ENCODE data around the gene ROR2.

ROR2 gene

DNA sequence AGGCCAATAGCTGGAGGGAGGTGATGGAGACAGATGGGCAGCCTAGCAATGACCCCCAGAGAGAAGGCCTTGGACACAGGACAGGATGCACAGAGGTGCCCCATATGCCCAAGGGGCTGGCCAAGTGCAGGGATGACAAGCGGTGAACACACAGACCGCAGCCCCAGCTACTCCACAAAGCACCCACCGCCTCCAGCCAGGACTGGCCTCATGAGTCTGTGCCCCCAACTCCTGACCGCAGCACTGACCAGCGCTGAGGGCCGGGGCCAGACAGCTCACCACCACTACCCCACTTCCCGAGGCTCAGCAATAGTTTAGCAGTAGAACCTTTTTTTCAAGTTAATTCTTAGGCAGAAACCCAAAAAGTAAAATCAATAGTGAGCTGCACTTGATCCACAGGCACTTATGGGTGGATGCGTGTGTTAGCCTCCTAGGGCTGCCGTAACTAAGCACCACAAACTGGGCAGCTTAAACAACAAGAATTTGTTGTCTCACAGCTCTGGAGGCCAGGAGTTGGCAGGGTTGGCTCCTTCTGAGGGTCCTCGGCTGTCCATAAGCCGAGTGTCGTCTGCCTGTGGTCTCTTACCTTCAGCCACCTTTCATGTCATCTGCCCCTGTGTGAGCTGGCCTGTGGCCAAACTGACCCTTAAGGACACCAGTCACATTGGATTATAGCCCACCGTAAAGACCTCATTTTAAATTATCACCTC lies 14.1 kb downstream of the ROR2 start:
- H3K36me3 ChIP-seq (ENCODE audit: control insufficient read depth, insufficient read depth, low read length, severe bottlenecking): no peaks in the 10 kb centered on the region
- no peaks in the 10 kb centered on the region for H3K4me1 ChIP-seq (ENCODE audit: control insufficient read depth, insufficient read depth, low read length)
- H3K9ac ChIP-seq (ENCODE audit: low read length): no peak overlapping the region
- peaks cover 14% of the 10 kb centered on the region for H3K9me3 ChIP-seq (ENCODE audit: control insufficient read depth, low read length)
- H3K27me3 ChIP-seq (replicated peaks; ENCODE audit: control insufficient read depth, insufficient read depth, low read length): no peaks in the 10 kb centered on the region
- DNase-seq (ENCODE audit: low read depth): no peak
- H3K4me3 ChIP-seq (ENCODE audit: low read length): no peak overlapping the region

DNA sequence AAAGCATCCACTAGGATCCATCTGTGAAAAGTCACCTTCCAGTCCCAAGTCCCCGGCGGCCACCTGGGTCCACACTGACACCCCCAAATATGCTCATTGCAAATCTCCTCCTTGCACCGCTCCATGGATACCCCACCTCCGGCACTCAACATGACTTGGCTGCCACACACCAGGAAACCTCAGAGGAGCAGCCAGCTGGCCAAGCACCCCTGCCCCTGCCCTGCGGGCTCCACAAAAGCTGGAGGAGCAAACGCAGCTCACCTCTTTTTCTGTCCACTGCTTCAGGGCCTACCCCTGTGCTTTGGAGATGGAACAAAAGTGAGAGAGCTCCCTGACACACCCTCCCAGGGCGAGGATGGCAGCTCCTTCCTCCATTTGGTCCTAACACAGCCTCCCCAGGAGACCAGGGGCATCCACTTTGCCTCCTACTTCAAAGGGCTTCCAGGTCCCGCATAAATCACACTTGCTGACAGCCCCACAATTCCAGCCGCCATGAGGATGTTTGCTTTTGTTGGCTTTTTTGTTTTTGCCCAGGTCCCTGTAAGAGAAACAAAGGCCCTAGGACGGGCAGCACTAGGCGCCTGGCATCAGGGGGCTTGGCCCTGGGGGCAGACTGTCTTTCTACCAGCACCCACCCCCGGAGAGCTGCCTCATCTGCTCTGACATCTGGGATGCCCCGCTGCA lies 14.8 kb downstream of the ROR2 start:
- no peak overlapping the region for H3K9ac ChIP-seq (ENCODE audit: low read length)
- peaks cover 21% of the 10 kb centered on the region for H3K9me3 ChIP-seq (ENCODE audit: control insufficient read depth, low read length)
- no peaks in the 10 kb centered on the region for H3K36me3 ChIP-seq (ENCODE audit: control insufficient read depth, insufficient read depth, low read length, severe bottlenecking)
- no peaks in the 10 kb centered on the region for H3K27me3 ChIP-seq (replicated peaks; ENCODE audit: control insufficient read depth, insufficient read depth, low read length)
- no peaks in the 10 kb centered on the region for H3K4me1 ChIP-seq (ENCODE audit: control insufficient read depth, insufficient read depth, low read length)
- H3K4me3 ChIP-seq (ENCODE audit: low read length): no peak overlapping the region
- DNase-seq (ENCODE audit: low read depth): no peak

DNA sequence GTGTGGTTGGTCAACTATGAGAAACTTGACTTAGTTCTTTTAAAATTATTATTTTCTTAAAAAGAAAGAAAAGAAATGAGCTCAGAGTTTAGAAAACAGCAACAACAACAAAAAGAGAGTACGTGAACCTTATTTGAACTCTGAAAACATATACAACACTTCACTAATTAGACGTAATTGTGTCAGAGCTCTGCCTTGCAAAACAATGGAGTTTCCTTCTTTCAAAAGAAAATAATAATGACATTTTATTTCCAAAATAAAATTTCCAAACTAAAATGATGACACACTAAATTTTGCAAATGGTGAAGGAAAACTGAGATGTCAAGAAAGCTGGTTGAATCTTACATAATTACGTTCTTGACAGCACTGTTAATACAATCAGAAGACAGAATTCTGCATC lies 15.4 kb downstream of the ROR2 start:
- peaks cover 27% of the 10 kb centered on the region for H3K9me3 ChIP-seq (ENCODE audit: control insufficient read depth, low read length)
- DNase-seq (ENCODE audit: low read depth): no peak
- no peaks in the 10 kb centered on the region for H3K4me1 ChIP-seq (ENCODE audit: control insufficient read depth, insufficient read depth, low read length)
- no peaks in the 10 kb centered on the region for H3K36me3 ChIP-seq (ENCODE audit: control insufficient read depth, insufficient read depth, low read length, severe bottlenecking)
- H3K4me3 ChIP-seq (ENCODE audit: low read length): no peak overlapping the region
- H3K27me3 ChIP-seq (replicated peaks; ENCODE audit: control insufficient read depth, insufficient read depth, low read length): no peaks in the 10 kb centered on the region
- H3K9ac ChIP-seq (ENCODE audit: low read length): no peak overlapping the region

DNA sequence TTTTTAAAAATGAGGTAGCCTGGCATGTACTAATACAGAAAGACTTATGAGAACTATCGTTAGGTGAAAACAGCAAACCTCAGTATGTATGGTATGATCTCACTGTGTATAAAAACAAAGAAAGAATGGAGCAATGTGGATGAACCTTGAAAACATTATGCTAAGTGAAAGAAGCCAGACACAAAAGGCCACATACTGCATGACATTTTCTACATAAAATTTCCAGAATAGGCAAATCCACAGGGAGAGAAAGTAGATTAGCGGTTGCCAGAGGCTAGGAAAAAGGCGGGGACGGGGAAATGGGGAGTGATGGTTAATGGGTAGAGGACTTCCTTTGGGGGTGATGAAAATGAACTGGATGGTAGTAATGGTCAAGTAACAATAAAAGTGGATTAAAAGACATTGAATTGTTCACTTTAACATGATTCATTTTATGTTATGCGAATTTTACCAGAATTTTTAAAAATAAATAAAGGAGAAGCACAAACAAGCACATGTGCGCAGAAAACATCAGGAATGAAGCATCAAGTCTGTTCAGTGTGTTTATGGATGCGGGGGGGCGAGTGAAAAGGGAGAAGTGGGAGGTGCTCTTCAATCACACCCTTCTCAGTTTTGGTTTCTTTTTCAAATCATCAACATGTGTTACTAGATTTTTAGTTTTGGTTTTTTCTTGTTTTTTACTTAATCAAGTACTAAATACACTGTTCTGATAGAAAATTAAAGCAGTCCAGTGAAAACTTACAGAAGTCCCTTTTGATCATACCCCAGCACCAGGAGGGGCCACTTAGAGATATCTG lies 16.3 kb downstream of the ROR2 start:
- DNase-seq (ENCODE audit: low read depth): no peak
- Histone ChIP-seq H3K4me1 (ENCODE audit: control insufficient read depth, insufficient read depth, low read length) (no peaks in the 10 kb centered on the region), H3K9me3 (ENCODE audit: control insufficient read depth, low read length) (peaks cover 36% of the 10 kb centered on the region), H3K27me3 (replicated peaks; ENCODE audit: control insufficient read depth, insufficient read depth, low read length) (no peaks in the 10 kb centered on the region), H3K9ac (ENCODE audit: low read length) (no peak overlapping the region), H3K4me3 (ENCODE audit: low read length) (no peak overlapping the region), H3K36me3 (ENCODE audit: control insufficient read depth, insufficient read depth, low read length, severe bottlenecking) (no peaks in the 10 kb centered on the region)

DNA sequence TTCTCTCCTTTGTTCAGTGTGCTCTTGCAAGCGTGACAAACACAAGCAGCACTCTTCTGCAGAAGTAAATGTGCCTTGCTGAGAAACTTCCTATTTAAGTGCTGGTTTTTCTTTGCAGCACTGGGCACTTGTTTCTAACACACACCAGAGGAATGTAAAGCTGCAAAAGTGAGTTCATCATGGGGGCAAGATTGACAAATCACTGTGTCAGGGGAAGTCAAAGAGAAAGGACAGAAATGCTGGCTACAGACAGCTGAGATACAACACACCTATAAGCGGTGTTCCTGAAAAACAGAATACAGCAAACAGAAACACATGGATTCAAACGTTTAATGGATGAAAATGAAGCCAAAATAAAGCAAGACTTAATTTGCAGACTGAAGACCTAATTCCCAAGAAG lies 19.6 kb downstream of the ROR2 start:
- Histone ChIP-seq H3K4me3 (ENCODE audit: low read length) (peak overlapping the region; percentile 48), H3K9me3 (ENCODE audit: control insufficient read depth, low read length) (peaks cover 37% of the 10 kb centered on the region), H3K27me3 (replicated peaks; ENCODE audit: control insufficient read depth, insufficient read depth, low read length) (no peaks in the 10 kb centered on the region), H3K36me3 (ENCODE audit: control insufficient read depth, insufficient read depth, low read length, severe bottlenecking) (no peaks in the 10 kb centered on the region), H3K9ac (ENCODE audit: low read length) (no peak overlapping the region), H3K4me1 (ENCODE audit: control insufficient read depth, insufficient read depth, low read length) (no peaks in the 10 kb centered on the region)
- DNase-seq (ENCODE audit: low read depth): no peak

DNA sequence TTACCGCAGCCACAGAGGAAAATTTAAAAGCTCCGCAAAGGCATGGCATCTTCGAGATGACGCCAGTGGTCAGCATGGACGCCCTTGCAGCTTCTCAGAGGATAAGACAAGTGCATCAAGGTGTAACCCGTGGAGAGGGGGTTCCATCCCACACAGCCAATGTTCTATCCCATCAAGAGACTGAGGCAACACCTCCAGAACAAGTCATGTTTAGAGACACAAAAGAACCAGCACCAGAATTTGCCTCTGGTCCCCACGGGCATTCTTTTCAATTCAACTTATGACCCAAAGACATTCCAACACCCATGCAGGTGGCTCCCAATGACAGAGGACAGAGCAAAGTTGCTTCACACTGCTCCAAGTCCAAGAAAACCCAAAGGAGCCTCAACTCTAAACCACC lies 20.7 kb downstream of the ROR2 start:
- H3K9ac ChIP-seq (ENCODE audit: low read length): no peak overlapping the region
- DNase-seq (ENCODE audit: low read depth): no peak
- H3K4me3 ChIP-seq (ENCODE audit: low read length): peak overlapping the region; percentile 8
- no peaks in the 10 kb centered on the region for H3K4me1 ChIP-seq (ENCODE audit: control insufficient read depth, insufficient read depth, low read length)
- peaks cover 37% of the 10 kb centered on the region for H3K9me3 ChIP-seq (ENCODE audit: control insufficient read depth, low read length)
- H3K36me3 ChIP-seq (ENCODE audit: control insufficient read depth, insufficient read depth, low read length, severe bottlenecking): no peaks in the 10 kb centered on the region
- H3K27me3 ChIP-seq (replicated peaks; ENCODE audit: control insufficient read depth, insufficient read depth, low read length): no peaks in the 10 kb centered on the region

DNA sequence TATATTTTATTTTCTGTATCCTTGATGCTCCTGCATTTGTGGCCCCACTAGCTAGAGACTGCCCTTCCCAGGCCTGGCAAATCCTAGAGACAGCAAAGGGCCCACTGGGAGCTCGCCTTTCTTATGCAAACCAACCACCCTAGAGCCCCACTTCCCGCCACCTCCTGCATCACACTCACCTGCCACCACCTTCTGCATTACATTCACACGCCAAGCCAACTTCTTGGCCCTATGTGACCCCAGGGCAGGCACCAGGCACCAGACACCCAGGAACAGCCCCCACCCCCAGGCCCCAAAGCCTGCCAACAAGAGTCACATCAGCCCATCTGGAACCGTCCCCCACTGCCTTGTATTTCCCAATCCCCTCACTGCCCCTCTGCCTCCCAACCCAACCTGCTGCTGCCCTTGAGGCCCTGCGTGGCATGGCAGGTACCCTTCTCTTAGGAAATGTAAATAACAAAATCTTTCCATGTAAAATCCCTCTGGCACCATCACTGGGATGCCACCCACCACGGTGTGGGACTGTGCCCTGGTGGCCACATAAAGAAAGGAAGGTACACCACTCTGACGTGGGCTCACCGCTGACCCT lies 22.0 kb downstream of the ROR2 start:
- Histone ChIP-seq H3K4me3 (ENCODE audit: low read length) (no peak overlapping the region), H3K9ac (ENCODE audit: low read length) (no peak overlapping the region), H3K9me3 (ENCODE audit: control insufficient read depth, low read length) (peaks cover 37% of the 10 kb centered on the region), H3K27me3 (replicated peaks; ENCODE audit: control insufficient read depth, insufficient read depth, low read length) (no peaks in the 10 kb centered on the region), H3K4me1 (ENCODE audit: control insufficient read depth, insufficient read depth, low read length) (no peaks in the 10 kb centered on the region), H3K36me3 (ENCODE audit: control insufficient read depth, insufficient read depth, low read length, severe bottlenecking) (no peaks in the 10 kb centered on the region)
- DNase-seq (ENCODE audit: low read depth): no peak

DNA sequence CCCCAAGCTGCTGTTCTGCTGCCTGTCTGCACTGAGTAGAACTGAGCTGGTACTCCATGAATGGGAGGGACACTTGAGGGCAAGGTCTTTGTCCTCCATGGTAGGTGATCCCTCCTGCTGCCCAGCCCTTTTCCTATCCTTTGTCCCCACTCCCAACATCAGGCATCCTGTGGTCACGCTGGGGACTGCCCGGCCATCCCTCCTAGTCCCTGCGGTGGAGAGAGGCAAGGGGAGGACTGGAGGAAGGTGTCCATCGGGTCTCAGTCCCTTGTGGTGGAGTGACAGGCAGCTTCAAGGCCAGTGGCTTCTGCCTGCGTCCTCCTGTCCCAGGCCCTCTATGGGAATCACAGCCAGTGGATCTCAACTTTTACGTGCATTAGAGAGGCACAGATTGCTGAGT lies 25.9 kb downstream of the ROR2 start:
- Histone ChIP-seq H3K36me3 (ENCODE audit: control insufficient read depth, insufficient read depth, low read length, severe bottlenecking) (no peaks in the 10 kb centered on the region), H3K9me3 (ENCODE audit: control insufficient read depth, low read length) (peaks cover 5% of the 10 kb centered on the region), H3K27me3 (replicated peaks; ENCODE audit: control insufficient read depth, insufficient read depth, low read length) (peaks cover 3% of the 10 kb centered on the region), H3K9ac (ENCODE audit: low read length) (no peak overlapping the region), H3K4me3 (ENCODE audit: low read length) (no peak overlapping the region), H3K4me1 (ENCODE audit: control insufficient read depth, insufficient read depth, low read length) (no peaks in the 10 kb centered on the region)
- no peak for DNase-seq (ENCODE audit: low read depth)

DNA sequence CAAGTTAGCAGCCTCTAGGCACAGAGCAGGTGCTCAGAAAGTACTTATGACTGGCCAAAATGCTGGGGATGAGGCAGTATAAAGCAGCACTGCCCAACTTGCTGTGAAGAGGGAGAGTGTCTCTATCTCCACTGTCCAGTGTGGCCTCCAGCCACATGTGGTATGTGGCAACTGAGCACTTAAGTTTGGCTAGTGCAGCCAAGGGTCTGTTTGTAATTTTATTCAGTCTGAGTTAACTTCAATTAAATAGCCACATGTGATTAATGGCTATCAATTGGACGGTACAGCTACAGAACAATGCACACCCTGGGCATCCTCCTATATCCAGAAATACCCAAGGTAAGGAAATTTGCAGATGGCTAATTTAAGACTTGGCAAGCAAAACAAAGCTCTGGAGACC lies 26.9 kb downstream of the ROR2 start:
- Histone ChIP-seq H3K27me3 (replicated peaks; ENCODE audit: control insufficient read depth, insufficient read depth, low read length) (peaks cover 3% of the 10 kb centered on the region), H3K4me3 (ENCODE audit: low read length) (no peak overlapping the region), H3K4me1 (ENCODE audit: control insufficient read depth, insufficient read depth, low read length) (no peaks in the 10 kb centered on the region), H3K9ac (ENCODE audit: low read length) (no peak overlapping the region), H3K36me3 (ENCODE audit: control insufficient read depth, insufficient read depth, low read length, severe bottlenecking) (no peaks in the 10 kb centered on the region), H3K9me3 (ENCODE audit: control insufficient read depth, low read length) (no peaks in the 10 kb centered on the region)
- no peak for DNase-seq (ENCODE audit: low read depth)

DNA sequence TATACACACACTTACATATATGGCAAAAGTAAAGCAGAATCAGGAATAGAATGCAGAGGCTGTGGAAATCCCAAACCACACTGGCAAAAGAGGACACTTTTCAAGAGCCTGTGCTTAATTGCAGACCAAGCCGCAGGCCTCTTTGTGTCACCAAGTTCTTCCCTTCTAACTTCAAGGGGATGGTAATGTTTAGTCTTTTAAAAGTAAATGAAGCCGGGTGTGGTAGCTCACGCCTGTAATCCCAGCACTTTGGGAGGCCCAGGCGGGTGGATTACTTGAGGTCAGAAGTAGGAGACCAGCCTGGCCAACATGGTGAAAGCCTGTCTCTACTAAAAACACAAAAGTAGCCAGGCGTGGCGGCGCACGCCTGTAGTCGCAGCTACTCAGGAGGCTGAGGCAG lies 28.7 kb downstream of the ROR2 start:
- Histone ChIP-seq H3K4me3 (ENCODE audit: low read length) (no peak overlapping the region), H3K4me1 (ENCODE audit: control insufficient read depth, insufficient read depth, low read length) (no peaks in the 10 kb centered on the region), H3K9me3 (ENCODE audit: control insufficient read depth, low read length) (no peaks in the 10 kb centered on the region), H3K27me3 (replicated peaks; ENCODE audit: control insufficient read depth, insufficient read depth, low read length) (peaks cover 4% of the 10 kb centered on the region), H3K9ac (ENCODE audit: low read length) (no peak overlapping the region), H3K36me3 (ENCODE audit: control insufficient read depth, insufficient read depth, low read length, severe bottlenecking) (no peaks in the 10 kb centered on the region)
- no peak for DNase-seq (ENCODE audit: low read depth)

Data from adipocyte (in vitro differentiated cells).